Breast epithelium (tissue), 3 donors: ENCODE data around the gene TEX26.

Experiments used
- POLR2A ChIP-seq: fragments of 450-650 bp; IDR thresholded peaks from one replicate; pipeline ENCODE4 v1.6.1; 2016; ENCODE audit warnings: antibody characterized with exemption, mild to moderate bottlenecking, moderate library complexity
- POLR2AphosphoS5 ChIP-seq, 3 donors: sonication (generic); formaldehyde crosslinking; IDR thresholded peaks; one replicate each; pipeline ENCODE4 v1.6.1; 2017; ENCODE audit warnings: antibody characterized with exemption in 3 of 3
- TF ChIP-seq, protein P1 (sequence below), 3 donors: fragments of 450-650 bp; IDR thresholded peaks; one replicate each; pipeline ENCODE4 v1.5.1; 2016 to 2017; ENCODE audit warnings: antibody characterized with exemption in 3 of 3, mild to moderate bottlenecking in 3 of 3, moderate library complexity in 3 of 3

DNA sequence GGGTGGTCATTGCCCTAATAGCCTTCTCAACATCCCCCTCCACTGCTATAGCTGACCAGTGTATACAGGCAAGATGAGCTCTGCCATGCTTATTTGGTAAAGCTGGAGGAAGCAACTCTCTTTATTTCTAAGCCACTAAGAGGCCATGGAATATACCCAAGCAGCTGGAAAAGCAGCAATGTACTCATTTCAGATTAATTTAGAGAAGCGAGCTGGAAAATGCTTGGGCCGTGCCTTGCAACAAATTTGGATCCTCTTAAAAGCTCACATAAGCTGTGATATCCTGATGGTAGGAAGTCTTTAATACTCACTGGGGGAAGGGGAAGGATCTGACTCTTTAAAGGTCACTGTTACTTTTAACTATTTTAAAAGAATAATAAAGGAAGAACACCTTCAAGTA, 77.8 kb downstream of the TEX26 start:
- TF ChIP-seq, protein P1, sequence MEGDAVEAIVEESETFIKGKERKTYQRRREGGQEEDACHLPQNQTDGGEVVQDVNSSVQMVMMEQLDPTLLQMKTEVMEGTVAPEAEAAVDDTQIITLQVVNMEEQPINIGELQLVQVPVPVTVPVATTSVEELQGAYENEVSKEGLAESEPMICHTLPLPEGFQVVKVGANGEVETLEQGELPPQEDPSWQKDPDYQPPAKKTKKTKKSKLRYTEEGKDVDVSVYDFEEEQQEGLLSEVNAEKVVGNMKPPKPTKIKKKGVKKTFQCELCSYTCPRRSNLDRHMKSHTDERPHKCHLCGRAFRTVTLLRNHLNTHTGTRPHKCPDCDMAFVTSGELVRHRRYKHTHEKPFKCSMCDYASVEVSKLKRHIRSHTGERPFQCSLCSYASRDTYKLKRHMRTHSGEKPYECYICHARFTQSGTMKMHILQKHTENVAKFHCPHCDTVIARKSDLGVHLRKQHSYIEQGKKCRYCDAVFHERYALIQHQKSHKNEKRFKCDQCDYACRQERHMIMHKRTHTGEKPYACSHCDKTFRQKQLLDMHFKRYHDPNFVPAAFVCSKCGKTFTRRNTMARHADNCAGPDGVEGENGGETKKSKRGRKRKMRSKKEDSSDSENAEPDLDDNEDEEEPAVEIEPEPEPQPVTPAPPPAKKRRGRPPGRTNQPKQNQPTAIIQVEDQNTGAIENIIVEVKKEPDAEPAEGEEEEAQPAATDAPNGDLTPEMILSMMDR (IDR thresholded peaks at IDR 0.05): no peak
- no peak for TF ChIP-seq POLR2A
- TF ChIP-seq POLR2AphosphoS5 (IDR thresholded peaks at IDR 0.05): no peak
